NCI-H2196 (cell line): ENCODE data around the gene PCK2.
A peak's percentile ranks its signal among the peaks of the same experiment; 100 is the strongest.

Experiments used
- DNase-seq: peaks from one replicate; lab custom pipeline; 2025; ENCODE audit not compliant: unreplicated experiment; lab: John Stamatoyannopoulos, UW

PCK2 gene

DNA sequence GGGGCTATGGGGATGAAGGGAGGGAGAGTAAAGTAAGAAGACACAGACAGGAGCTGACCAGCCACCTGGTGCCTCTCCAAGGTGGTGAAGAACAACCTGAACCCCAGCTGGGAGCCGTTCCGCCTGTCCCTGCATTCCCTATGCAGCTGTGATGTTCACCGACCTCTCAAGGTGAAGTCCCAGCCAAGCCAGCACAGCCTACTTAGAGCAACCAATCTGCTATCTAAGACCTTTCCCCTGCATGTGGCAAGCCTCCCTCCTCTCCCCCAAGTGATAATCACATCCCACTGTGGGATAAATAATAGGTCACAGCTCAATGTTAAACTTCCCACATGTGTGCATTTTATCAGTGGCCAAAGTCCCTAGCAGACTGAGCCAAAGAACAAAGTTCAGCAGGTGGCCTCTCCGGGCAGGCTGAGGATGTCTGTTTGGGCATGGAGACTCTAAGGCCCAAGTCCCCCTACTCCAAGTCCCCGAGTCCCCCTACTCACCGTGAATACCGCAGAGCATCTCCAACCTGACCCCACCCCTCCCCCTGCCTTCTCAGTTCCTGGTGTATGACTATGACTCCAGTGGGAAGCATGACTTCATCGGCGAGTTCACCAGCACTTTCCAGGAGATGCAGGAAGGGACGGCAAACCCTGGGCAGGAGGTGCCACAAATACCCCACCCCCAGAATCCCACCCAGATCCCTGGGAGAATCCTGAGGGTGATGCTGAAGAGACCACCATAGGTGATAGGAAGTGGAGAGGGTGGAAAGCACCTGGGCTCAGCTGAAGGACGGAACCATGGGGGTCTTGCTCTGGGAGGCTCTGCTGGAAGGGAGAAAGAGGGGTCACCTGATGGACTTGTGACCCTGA, 19.3 kb upstream of the PCK2 start:
- DNase-seq: no peak

DNA sequence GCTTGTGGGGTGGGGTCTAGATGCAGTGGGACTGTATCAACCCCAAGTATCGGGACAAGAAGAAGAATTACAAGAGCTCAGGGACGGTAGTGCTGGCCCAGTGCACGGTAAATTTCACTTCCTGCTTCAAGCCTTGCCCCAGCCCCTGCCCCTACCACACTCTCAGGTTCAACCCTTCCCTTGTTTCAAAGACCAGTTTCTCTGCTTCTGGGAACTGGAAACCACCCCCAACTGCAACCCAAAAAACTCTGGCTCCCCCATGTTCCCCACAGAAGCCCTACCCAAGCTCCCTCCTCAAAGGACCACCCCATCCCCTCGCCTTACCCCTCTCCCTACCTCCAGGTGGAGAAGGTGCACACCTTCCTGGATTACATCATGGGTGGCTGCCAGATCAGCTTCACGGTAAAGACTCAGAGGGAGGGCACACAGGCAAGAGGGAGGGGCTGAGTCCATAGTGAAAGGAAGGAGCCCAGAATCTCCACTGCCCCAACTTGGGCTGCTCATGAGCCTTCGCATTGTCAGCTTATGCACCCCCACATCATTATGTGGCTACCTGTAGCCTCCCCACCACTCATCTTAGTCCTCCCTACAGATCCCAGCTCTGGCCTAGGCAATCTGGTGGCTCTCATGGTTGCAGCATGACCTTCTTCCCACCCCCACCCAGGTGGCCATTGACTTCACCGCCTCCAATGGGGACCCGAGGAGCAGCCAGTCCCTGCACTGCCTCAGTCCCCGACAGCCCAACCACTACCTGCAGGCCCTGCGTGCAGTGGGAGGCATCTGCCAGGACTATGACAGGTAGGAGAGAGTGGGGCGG, 18.4 kb upstream of the PCK2 start:
- peak; percentile 30 for DNase-seq

DNA sequence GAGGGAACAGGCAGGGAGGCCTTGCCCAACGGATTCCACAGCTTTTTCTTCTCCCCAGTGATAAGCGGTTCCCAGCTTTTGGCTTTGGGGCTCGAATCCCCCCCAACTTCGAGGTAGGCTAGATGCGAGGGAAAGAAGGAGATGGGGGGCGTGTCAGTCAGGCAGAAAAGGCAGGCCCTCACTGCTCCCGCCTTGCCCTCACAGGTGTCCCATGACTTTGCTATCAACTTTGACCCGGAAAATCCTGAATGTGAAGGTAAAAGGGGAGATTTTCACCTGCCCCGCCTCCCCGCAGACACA, 17.9 kb upstream of the PCK2 start:
- no peak for DNase-seq

DNA sequence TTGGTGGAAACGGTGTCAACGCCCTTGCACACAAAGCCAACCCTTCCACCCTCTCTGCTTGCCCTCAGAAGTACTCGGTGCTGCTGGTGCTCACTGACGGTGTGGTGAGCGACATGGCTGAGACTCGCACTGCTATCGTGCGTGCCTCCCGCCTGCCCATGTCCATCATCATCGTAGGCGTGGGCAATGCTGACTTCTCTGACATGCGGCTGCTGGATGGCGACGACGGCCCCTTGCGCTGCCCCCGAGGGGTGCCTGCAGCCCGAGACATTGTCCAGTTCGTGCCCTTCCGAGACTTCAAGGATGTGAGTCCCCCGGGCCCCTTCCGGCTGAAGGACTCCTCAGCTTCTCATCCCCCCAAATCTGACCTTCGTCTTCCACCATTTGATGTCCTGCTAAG, 17.0 kb upstream of the PCK2 start:
- DNase-seq: no peak

DNA sequence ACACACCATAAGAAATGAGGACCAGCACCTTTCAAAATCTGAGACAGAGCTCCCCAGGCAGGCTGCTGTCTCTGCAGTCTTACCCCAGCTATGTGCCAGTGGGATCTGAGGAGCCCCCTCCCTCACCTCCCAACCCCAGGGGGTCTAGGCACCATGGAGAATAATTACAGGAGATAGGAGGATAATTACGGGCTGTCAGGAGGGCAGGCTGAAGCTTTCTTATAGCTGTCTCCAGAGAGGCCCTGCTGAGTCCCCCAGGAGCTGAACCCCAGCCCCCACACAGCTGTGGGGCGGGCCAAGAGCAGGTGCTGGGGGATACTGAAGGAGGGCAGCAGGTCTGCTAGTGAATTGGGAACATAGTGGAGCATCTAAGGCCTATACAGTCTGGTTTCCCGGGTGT, 16.0 kb upstream of the PCK2 start:
- DNase-seq: no peak

DNA sequence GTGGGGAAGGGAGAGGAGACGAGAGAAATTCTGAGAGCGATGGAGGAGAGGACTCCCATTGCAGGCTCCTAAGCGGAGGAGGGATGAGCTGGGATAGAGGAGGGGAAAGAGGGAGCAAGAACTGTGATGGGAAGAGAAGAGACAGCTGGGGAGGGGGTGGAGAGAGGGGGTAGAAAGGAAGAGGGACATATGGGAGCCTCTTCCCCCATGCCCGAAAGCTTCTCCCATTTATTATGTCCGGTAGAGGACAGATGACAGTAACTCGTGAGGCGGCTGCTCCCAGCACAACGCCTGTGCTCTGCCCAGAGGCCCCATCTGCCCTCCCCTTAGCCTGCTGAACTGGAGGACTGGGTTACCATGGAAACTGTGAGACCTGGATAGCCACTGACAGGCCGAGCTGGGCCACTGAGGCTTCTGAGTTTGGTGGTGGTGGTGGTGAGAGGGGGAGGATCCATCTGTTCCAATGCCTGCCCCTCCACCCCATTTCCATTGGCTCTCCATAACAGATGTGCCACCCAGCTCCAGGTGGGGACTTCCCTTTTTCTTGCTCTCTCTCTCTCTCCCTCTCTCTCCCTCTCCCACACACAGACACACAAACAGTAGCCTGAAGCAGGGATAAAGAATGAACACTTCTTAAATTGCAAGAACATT, 14.5 kb upstream of the PCK2 start:
- DNase-seq: peak; percentile 65

DNA sequence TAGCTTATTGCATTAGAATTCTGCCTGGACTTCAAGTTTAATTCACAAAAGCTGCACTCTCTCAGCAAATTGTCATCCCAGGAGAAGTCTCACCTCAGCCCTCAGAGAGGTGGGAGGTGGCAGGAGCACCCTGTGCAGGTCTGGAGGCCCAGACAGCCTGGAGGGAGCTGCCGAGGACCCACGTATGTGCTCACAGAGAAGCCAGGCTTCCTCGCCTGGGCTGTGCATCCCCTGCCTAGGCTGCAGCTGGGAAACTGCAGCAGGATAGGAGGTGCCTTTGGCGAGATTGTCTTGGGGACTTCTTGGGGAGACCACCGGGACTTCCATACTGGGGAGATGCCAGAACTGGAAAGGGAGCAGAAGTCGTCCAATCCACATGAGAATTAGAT, 14.0 kb upstream of the PCK2 start:
- DNase-seq: no peak

DNA sequence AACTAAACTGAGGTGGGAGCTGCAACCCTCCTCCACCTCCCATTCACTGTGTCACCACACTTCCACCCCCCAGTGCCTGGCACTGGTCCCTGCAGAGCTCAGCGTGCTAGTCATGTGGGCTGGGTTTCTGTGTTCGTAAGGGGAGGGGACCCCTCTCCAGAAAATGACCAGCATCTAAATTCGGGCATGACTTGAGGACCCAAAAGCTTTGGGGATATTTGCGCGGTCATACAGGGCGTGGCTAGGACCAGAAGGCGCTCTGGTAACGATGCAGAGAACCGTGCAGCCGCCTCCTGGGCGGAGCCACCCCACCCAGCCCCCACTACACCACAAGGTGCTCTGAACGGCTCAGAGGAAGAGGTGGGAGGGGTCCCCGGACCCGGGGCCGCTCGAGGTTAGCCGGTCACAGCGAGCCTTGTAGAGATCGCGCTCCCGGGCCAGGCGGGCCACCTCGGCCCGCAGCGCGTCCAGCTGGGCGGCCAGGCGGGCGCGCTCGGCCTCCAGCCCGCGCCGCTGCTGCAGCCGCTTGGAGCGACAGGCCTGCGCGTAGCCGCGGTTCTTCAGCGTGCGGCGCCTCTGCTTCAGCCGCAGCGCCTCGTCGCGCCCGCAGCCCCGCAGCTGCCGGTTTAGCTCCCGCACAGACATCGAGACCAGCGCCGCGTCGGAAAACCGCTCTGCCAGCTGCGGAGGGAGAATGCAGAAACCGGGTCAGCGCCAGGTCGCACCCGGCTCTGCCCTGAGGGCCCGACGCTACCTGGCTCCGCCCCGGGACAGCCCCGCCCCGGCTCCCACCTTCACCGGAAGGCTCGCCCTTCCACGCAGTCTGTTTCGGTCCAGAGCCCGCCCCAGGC, 13.0 kb upstream of the PCK2 start:
- peak; percentile 79 for DNase-seq

DNA sequence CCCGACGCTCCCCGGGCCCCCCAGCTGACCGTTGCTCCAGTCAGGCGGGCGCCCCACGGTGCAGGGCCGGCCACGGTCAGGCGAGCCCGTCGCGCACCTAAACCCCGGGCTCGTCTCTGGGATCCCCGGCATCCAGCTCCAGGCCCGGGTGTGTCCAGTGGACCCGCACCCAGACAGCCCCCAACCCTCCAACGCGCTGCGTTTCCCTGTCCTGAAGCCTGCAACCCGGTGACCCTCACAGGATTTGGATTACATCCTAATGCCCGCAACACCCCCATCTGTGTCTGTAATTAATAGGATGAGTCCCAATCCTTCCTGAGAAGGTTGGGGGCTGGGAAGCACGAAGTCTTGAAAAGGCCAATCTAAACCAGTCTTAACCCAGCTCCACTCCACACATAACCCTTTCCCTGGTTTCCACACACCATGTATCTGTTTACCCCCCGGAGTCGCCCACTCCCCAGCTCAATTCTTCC, 12.3 kb upstream of the PCK2 start:
- no peak for DNase-seq

DNA sequence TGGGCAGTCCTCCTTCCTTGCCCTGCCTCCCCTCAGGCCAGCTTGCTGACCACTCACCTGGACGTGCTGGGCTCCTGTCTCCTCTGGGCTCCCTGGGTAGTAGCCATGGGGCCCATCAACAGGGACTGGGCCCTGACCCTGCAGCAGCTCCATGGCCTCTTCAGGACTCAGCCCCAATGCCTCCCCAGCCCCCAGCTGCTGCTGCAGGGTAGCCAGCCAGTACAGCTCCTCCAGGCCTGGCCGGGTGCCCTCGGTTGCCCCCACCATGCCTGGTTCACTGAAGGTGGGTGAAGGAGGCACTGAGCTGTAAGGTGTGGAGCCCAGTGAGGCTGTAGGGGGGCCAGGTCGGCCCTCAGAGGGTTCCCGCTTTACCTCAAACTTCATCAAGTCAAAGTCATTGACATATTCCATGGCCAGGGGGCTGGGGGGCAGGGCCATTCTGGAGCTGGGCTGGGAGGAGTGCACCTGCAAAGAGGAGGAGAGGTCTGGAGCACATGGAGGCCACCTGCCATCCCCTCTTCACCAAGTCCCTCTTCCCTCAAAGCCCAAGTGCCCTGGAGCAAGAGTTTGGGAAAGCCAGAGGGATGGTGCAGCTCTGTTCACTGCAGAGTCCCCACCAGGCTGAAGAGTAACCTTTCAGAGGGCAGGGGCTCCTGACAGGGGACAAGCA, 11.6 kb upstream of the PCK2 start:
- DNase-seq: no peak

DNA sequence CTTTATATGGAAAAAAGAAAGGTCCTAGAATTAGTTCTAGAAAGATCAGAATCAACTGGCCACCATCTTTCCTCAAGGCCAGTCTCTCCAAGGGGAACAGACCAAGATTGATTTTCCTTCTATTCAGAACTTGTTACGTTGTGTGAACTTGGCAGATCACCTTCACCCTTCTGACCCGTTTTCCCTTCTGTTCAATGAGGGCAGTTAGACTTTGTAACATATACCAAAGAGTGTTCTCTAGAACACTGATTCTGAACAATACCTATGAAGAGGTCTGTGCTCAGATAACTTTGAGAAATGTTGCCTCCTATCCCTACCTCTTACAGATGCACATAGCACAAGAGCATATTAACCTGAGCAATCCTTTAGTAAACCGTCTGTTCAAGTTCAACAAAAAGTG, 10.6 kb upstream of the PCK2 start:
- DNase-seq: no peak

DNA sequence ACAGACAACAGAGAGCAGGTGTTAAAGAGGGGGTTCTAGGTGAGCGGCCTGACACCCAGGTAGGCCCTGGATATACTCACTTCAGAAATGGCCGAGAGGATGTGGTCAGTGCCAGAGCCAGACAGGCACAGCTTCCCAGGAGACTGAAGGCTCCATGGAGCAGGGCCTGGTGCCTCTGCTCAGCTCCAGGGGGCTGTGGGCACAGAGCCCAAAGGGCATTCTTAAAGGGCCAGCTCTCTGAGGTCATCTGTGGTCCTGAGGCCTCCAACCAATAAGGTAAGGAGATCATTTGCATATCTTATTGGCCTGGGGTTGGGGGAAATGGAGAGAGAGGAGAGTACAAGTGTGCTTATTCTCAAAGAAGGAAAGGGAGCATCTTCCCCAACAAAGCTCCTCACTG, 9.7 kb upstream of the PCK2 start:
- DNase-seq: no peak

DNA sequence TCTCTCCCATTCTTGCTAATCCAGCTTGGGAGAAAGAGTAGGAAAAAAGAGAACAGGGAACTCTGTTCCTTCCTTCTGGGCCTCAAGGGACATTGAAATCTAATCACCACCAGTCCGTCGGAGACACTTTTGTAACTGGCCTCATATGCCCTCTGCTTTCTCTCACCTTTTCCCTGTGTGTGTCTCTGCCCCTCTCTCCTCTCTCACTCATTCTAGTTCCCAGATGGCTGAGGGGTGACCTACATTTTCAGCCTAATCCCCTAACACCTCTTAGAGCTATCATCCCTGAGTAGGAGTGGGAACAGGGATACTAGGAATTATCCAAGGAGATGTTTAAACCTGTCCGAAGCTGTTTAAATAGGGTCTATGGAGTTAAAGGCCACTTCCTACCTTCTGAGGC, 8.9 kb upstream of the PCK2 start:
- no peak for DNase-seq

DNA sequence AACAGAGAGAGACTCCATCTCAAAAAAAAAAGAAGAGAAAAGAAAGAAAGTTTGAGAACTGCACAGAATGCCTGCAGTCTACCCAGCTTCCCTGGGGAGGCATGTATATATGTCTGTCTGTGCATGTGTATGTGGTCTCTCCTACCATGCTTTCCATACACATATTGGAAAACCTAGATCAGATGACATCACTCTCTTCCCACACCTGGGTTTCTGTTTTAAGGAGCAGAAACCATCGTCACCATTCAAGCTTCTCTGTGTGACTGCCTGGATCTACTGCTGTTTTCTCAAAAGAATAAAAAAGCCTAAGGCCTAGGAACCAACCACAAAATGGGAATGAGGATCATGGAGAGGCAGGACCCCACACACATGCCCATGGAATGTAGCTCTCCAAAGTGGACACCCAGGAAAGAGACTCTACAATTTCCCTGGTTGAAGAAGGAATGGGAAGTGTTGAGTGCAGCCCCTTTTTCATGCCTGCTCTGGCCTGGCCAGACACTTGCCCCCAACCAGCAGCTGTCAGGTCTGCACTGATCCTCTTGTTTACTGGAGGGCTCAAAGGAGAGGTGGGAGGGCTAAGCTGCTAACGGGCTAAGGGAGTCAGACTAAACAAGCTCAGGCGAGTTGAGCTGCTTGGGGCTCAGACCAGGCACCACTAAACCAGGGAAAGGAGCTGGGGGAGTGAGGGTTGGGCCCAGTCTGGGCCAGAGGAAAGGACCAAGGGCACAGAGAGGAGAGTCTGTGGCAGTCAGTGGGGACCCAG, 7.7 kb upstream of the PCK2 start:
- DNase-seq: no peak

DNA sequence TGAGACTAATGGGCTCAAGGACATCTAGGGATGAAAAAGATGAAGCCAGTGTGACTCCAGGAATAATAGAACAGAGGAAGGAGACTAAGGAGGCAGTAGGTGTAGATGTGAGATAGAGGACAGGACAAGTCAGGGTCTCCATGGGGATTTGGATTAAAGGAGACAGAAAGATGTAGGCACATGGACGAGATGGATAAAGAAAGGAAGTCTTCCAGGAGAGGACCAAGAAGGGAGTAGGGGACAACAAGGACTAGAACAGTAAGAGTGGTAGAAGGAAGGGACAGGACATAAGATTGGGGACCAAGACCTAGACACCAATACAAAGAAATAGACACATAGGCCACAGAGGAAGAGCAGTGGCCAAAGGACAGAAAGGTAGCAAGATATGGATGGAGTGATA, 7.1 kb upstream of the PCK2 start:
- DNase-seq: no peak

DNA sequence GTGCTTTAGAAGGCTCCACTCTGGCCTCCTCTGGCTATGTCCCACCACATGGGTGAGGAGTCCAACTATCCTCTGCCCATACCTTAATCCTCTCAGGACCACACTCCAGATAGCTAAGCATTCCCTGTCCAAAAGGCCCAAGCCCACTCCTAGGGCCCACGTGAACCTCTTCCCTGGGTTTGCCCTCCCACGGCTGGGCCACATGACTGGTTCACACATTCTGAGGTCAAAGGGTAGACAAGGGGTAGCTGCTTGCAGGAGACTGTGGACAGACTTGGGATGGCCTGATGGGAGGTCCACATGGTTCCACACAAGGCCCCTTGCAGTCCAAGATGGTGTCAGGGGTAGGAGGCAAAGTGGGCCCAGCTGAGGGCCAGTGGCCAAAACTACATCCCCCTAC, 6.0 kb upstream of the PCK2 start:
- no peak for DNase-seq

DNA sequence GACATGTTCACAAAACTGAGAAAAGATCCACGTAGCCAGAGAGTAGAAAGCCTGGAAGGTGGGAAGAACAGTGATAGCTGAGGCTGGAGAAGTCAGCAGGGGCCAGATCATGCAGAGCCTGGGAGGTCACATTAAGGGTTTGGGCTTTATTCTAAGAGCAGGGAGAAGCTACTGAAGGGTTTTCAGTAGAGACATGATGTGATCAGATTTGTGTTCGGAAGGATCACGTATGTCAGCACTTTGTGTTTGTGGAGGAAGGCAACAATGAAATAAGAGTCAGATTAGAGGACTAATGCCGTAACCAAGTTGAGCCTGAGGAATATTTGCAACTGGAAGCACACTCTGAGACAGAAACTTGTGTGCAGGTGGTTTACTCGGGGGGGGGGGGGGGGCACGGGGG, 4.2 kb upstream of the PCK2 start:
- no peak for DNase-seq

DNA sequence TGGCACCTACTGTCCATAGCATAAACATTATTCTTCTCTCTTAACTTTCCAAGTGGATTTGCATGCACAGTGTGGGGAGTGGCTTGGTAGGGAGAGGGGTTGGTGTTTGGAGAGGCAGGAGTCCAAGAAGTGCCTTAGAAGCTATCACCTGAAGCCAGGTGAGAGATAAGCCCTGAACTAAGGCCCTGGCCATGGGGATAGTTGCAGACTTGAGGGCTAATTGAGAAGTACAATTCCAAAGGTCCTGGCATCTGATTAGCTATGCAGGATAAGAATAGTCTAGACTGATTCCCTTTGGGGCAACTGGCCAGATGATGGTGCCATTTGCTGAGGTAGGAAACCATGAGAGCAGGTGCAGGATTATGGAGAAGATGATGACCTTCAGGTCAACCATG, 2.0 kb upstream of the PCK2 start:
- no peak for DNase-seq

DNA sequence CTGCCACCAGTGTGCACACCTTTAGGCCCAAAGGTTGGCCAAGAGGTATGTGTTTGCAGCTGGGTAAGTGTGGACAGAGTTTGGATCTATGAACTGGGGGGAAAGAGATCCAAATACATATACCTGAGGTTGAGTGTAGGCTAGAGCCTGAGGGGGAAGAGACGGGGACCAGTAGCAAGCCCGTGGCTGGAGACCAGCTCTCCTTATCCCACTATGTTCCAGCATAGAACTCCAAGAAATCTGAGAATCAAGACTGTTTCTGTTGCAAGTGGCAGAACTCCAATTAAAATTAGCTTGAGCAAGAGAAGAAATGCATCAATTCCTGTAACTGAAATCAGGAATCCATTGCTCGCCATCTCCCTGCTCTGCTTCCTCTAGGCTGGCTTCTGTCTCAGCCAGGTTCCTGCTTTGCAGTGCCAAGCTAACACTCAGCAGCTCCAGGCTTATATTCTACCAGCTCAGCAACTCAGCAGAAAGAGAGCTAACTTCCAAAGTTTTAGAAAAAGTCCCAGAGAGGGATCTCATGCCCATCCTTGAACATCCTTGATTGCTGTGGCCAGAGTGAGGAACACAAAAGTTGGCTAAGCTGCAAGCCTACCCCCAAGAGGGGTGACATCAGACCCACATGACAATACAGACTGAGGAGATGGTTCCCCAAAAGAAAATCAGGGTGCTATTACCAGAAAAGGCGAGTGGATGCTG, 1.5 kb upstream of the PCK2 start:
- no peak for DNase-seq
